HepG2 (cell line): Measurements from ENCODE around the gene SRP9. TPM values are rescaled to one million over a fixed set of nuclear protein-coding genes. Genes with fewer than 3 reads are reported as not detected.
A peak's percentile ranks its signal among the peaks of the same experiment; 100 is the strongest.

Experiments
- ATF4 ChIP-seq, 2 experiments: fragments of 450-650 bp in 1 of 2; sonication (generic) in 1 of 2; formaldehyde crosslinking; IDR thresholded peaks; 2 replicates each; pipeline versions ENCODE4 v1.5.0 to v1.8.0; 2020 to 2022; ENCODE audit warnings: mild to moderate bottlenecking in 1 of 2, missing genetic modification reagents in 1 of 2
- CBFB ChIP-seq: sonication (generic); formaldehyde crosslinking; IDR thresholded peaks from 2 replicates; pipeline ENCODE4 v1.4.0; 2020; ENCODE audit warnings: missing genetic modification reagents
- GPBP1L1 ChIP-seq: sonication (generic); formaldehyde crosslinking; IDR thresholded peaks from 2 replicates; pipeline ENCODE4 v1.5.0; 2020; ENCODE audit warnings: mild to moderate bottlenecking, missing genetic modification reagents
- HCFC1 ChIP-seq: fragments of 150-350 bp; IDR thresholded peaks from 2 replicates; pipeline ENCODE4 v1.6.1; 2014; ENCODE audit warnings: low read depth, low read length
- HDAC2 ChIP-seq: sonication (generic); formaldehyde crosslinking; IDR thresholded peaks from 2 replicates; pipeline ENCODE4 v1.4.0; 2020; ENCODE audit warnings: missing genetic modification reagents
- IKZF4 ChIP-seq: sonication (generic); formaldehyde crosslinking; IDR thresholded peaks from 2 replicates; pipeline ENCODE4 v1.5.1; 2020; ENCODE audit warnings: borderline replicate concordance, mild to moderate bottlenecking, low read depth, missing genetic modification reagents; ENCODE audit errors: not compliant biosample characterization
- IRF1 ChIP-seq: sonication (generic); formaldehyde crosslinking; IDR thresholded peaks from 2 replicates; pipeline ENCODE4 v1.4.0; 2020; ENCODE audit warnings: low read depth, mild to moderate bottlenecking, missing genetic modification reagents
- ISX ChIP-seq: sonication (generic); formaldehyde crosslinking; conservative IDR thresholded peaks from 2 replicates; pipeline ENCODE4 v1.5.0; 2020; ENCODE audit warnings: missing genetic modification reagents
- PAX8 ChIP-seq: sonication (generic); formaldehyde crosslinking; IDR thresholded peaks from 2 replicates; pipeline ENCODE4 v1.8.0; 2022; ENCODE audit warnings: mild to moderate bottlenecking, missing genetic modification reagents, borderline replicate concordance
- SETDB1 ChIP-seq: sonication (generic); formaldehyde crosslinking; IDR thresholded peaks from 2 replicates; pipeline ENCODE4 v1.5.1; 2020; ENCODE audit warnings: missing genetic modification reagents, mild to moderate bottlenecking, borderline replicate concordance
- TCF7L2 ChIP-seq: IDR thresholded peaks from 2 replicates; pipeline ENCODE4 v1.6.1; 2011; ENCODE audit warnings: mild to moderate bottlenecking, low read depth, low read length, moderate library complexity
- TRIM22 ChIP-seq: fragments of 450-650 bp; IDR thresholded peaks from 2 replicates; pipeline ENCODE4 v1.6.1; 2017
- XRCC5 ChIP-seq: fragments of 200-400 bp; formaldehyde crosslinking; optimal IDR thresholded peaks from 2 replicates; pipeline ENCODE3; 2017; ENCODE audit warnings: mild to moderate bottlenecking, low read length
- ZNF12 ChIP-seq: sonication (generic); formaldehyde crosslinking; IDR thresholded peaks from 2 replicates; pipeline ENCODE4 v1.5.0; 2020; ENCODE audit warnings: missing genetic modification reagents
- ZNF432 ChIP-seq: sonication (generic); formaldehyde crosslinking; IDR thresholded peaks from 2 replicates; pipeline ENCODE4 v1.5.0; 2020; ENCODE audit warnings: missing genetic modification reagents, mild to moderate bottlenecking, borderline replicate concordance
- ZNF646 ChIP-seq: sonication (generic); formaldehyde crosslinking; IDR thresholded peaks from 2 replicates; pipeline ENCODE4 v1.9.0; 2021; ENCODE audit warnings: mild to moderate bottlenecking, missing genetic modification reagents
- polyA plus RNA-seq, 8 experiments: library from polyadenylated mRNA; depleted of rRNA in 3 of 8; stranded (reverse) in 7 of 8; unstranded in 1 of 8; fragments of >200 nt; fragmentation: Illumina TruSeq in 4 of 8; extraction: Trizol in 4 of 8; gene quantifications; 2 replicates each; pipeline versions ENCODE4 v1.2.1 to v1.2.3, GENCODE V29; 2011 to 2016; ENCODE audit warnings: low read depth in 4 of 8, missing spikeins in 1 of 8, mixed read lengths in 1 of 8; ENCODE audit not compliant: insufficient read depth in 1 of 8
- total RNA-seq, 5 experiments: library from RNA; depleted of rRNA; stranded (reverse); fragments of >200 nt; fragmentation: Illumina TruSeq; extraction: Trizol; gene quantifications; 2 replicates each; pipeline ENCODE4 v1.2.3, GENCODE V29; 2016; ENCODE audit warnings: low read depth in 1 of 5

Gene SRP9
- total and polyA plus RNA-seq, 2 of the 13 experiments (the other 11 are each of a cell fraction or from before 2014, with no cell fraction given), result 251 to 307 TPM

- TF ChIP-seq ZNF646 (CRISPR knock-in tag) (no peak), SETDB1 (no peak), GPBP1L1 (CRISPR knock-in tag) (no peak), PAX8 (CRISPR knock-in tag) (peak; percentile 9; the same call in 1 of the 2 replicates), ATF4 (CRISPR knock-in tag; IDR thresholded peaks at IDR 0.05) (no peak), IRF1 (CRISPR knock-in tag) (no peak), HCFC1 (no peak), HDAC2 (CRISPR knock-in tag) (no peak), ZNF12 (CRISPR knock-in tag) (0 out of 2 replicates have a peak, but pooled peaks have one; percentile 22), ZNF432 (CRISPR knock-in tag) (no peak), ISX (CRISPR knock-in tag) (no peak), XRCC5 (no peak), TCF7L2 (no peak), CBFB (CRISPR knock-in tag) (no peak), TRIM22 (no peak), IKZF4 (CRISPR knock-in tag) (no peak)
Observed at GRCh38 chr1:225809842-225810578, 32.4 kb downstream of the SRP9 start, which contains the start of gene EPHX1 (continued).
